Measurements from ENCODE around the gene FNDC5.
A peak's percentile ranks its signal among the peaks of the same experiment; 100 is the strongest.

The FNDC5 gene

GRCh38 chr1:32897082-32898049, 26.7 kb upstream of the FNDC5 start:
- no peak for DNase-seq (ENCODE audit: low read depth)

GRCh38 chr1:32896451-32896850, 25.7 kb upstream of the FNDC5 start:
- no peak for DNase-seq (ENCODE audit: low read depth)

GRCh38 chr1:32895325-32896215, 24.9 kb upstream of the FNDC5 start:
- no peak for DNase-seq (ENCODE audit: low read depth)

GRCh38 chr1:32894681-32895080, 24.0 kb upstream of the FNDC5 start:
- no peak for DNase-seq (ENCODE audit: low read depth)

- DNase-seq (ENCODE audit: low read depth) = no peak
These were observed 23.4 kb upstream of the FNDC5 start for GRCh38 chr1:32894019-32894600.

- DNase-seq (ENCODE audit: low read depth) = peak; percentile 39
These were observed 22.7 kb upstream of the FNDC5 start for GRCh38 chr1:32893198-32894018.

GRCh38 chr1:32892368-32893197, 21.9 kb upstream of the FNDC5 start:
- DNase-seq (ENCODE audit: low read depth) = peak; percentile 36

- no peak for DNase-seq (ENCODE audit: low read depth)
These were observed 20.9 kb upstream of the FNDC5 start for GRCh38 chr1:32891630-32892029.

GRCh38 chr1:32891241-32891570, 20.5 kb upstream of the FNDC5 start:
- no peak for DNase-seq (ENCODE audit: low read depth)

- no peak for DNase-seq (ENCODE audit: low read depth)
These were observed 20.0 kb upstream of the FNDC5 start for GRCh38 chr1:32890516-32891240.

- no peak for DNase-seq (ENCODE audit: low read depth)
These were observed 19.1 kb upstream of the FNDC5 start for GRCh38 chr1:32889731-32890278.

GRCh38 chr1:32888677-32889420, 18.1 kb upstream of the FNDC5 start:
- no peak for DNase-seq (ENCODE audit: low read depth)

- no peak for DNase-seq (ENCODE audit: low read depth)
These were observed 17.4 kb upstream of the FNDC5 start for GRCh38 chr1:32888134-32888533.

- DNase-seq (ENCODE audit: low read depth) = no peak
These were observed 16.9 kb upstream of the FNDC5 start for GRCh38 chr1:32887623-32888022.

GRCh38 chr1:32886828-32887414, 16.2 kb upstream of the FNDC5 start:
- no peak for DNase-seq (ENCODE audit: low read depth)

- peak; percentile 67 for DNase-seq (ENCODE audit: low read depth)
These were observed 15.5 kb upstream of the FNDC5 start, which contains the start of gene HPCA for GRCh38 chr1:32886004-32886827. Gene HPCA (plus strand): TSS chr1:32886491. CDS start chr1:32888899, 2,408 bp downstream.

- DNase-seq (ENCODE audit: low read depth) = no peak
These were observed 14.9 kb upstream of the FNDC5 start for GRCh38 chr1:32885676-32886003.

- DNase-seq (ENCODE audit: low read depth) = no peak
These were observed 14.0 kb upstream of the FNDC5 start for GRCh38 chr1:32884726-32885125.
